ENCODE data around the gene GPC6.

Gene GPC6

DNA sequence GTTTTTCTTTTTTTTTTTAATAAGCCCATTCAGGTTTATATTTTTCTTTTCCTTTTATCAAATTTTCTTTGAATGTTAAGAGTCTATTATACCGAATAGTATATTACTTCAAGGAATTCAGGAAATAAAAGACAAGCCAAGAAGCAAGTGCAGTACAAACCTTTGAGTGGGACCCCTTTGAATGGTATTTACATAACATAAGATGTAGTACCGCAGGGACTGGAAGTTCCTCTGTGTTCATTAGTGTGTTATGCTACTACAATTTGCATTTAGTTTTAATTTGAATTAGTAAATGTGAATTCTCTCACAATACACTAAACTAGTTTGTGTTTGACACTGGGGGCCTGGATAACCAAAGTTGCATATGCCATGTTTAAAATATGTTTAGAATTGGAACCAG is 913.4 kb downstream of the GPC6 start:
- no peak overlapping the region for H3K4me3 ChIP-seq (ENCODE audit: low read depth in 1 of 2, low read length in 2 of 2)
- no peaks in the 10 kb centered on the region for H3K36me3 ChIP-seq (ENCODE audit: control insufficient read depth in 1 of 2, insufficient read depth in 2 of 2, low read length in 2 of 2)
- no peaks in the 10 kb centered on the region for H3K9me3 ChIP-seq (ENCODE audit: control insufficient read depth in 1 of 2, low read length in 2 of 2)
- no peaks in the 10 kb centered on the region for H3K4me1 ChIP-seq (ENCODE audit: control insufficient read depth in 1 of 2, insufficient read depth in 2 of 2, low read length in 2 of 2)
- no peak overlapping the region for H3K27ac ChIP-seq (ENCODE audit: low read length)
- no peaks in the 10 kb centered on the region for H3K27me3 ChIP-seq (ENCODE audit: low read depth, low read length)

- H3K4me1 ChIP-seq (ENCODE audit: control insufficient read depth in 1 of 2, insufficient read depth in 2 of 2, low read length in 2 of 2) = no peaks in the 10 kb centered on the region
- no peak overlapping the region for H3K27ac ChIP-seq (ENCODE audit: low read length)
- H3K9me3 ChIP-seq (ENCODE audit: control insufficient read depth in 1 of 2, low read length in 2 of 2) = no peaks in the 10 kb centered on the region
- H3K4me3 ChIP-seq (ENCODE audit: low read depth in 1 of 2, low read length in 2 of 2) = no peak overlapping the region
- H3K36me3 ChIP-seq (ENCODE audit: control insufficient read depth in 1 of 2, insufficient read depth in 2 of 2, low read length in 2 of 2) = no peaks in the 10 kb centered on the region
- no peaks in the 10 kb centered on the region for H3K27me3 ChIP-seq (ENCODE audit: low read depth, low read length)
These were observed 913.9 kb downstream of the GPC6 start for GRCh38 chr13:94140511-94140910.

GRCh38 chr13:94143624-94144350 is 917.2 kb downstream of the GPC6 start:
- Histone ChIP-seq H3K4me3 (ENCODE audit: low read depth in 1 of 2, low read length in 2 of 2) (no peak overlapping the region), H3K27ac (ENCODE audit: low read length) (no peak overlapping the region), H3K9me3 (ENCODE audit: control insufficient read depth in 1 of 2, low read length in 2 of 2) (no peaks in the 10 kb centered on the region), H3K27me3 (ENCODE audit: low read depth, low read length) (no peaks in the 10 kb centered on the region), H3K4me1 (ENCODE audit: control insufficient read depth in 1 of 2, insufficient read depth in 2 of 2, low read length in 2 of 2) (no peaks in the 10 kb centered on the region), H3K36me3 (ENCODE audit: control insufficient read depth in 1 of 2, insufficient read depth in 2 of 2, low read length in 2 of 2) (no peaks in the 10 kb centered on the region)

DNA sequence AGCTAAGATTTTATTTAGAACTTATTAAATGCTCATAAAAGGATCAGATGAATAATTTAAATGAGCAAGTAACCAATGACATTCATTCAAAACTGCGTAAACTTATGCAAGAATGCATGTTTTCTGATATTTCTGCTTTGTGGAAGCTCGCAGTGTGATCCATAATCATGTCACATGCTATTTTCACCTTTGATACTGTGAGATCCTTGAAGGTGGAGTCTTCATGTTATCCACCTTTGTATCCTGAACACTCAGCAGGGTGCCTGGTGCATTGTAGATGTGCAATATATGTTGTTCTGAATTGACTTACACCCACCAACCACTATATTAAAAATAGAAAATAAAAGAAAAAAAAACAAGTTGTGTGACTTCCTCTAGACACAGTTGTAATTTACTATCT is 919.4 kb downstream of the GPC6 start:
- H3K9me3 ChIP-seq (ENCODE audit: control insufficient read depth in 1 of 2, low read length in 2 of 2) = no peaks in the 10 kb centered on the region
- no peaks in the 10 kb centered on the region for H3K36me3 ChIP-seq (ENCODE audit: control insufficient read depth in 1 of 2, insufficient read depth in 2 of 2, low read length in 2 of 2)
- no peaks in the 10 kb centered on the region for H3K27me3 ChIP-seq (ENCODE audit: low read depth, low read length)
- H3K4me3 ChIP-seq (ENCODE audit: low read depth in 1 of 2, low read length in 2 of 2) = no peak overlapping the region
- no peak overlapping the region for H3K27ac ChIP-seq (ENCODE audit: low read length)
- H3K4me1 ChIP-seq (ENCODE audit: control insufficient read depth in 1 of 2, insufficient read depth in 2 of 2, low read length in 2 of 2) = no peaks in the 10 kb centered on the region

GRCh38 chr13:94153586-94153985 is 927.0 kb downstream of the GPC6 start:
- Histone ChIP-seq H3K27me3 (ENCODE audit: low read depth, low read length) (no peaks in the 10 kb centered on the region), H3K27ac (ENCODE audit: low read length) (no peak overlapping the region), H3K9me3 (ENCODE audit: control insufficient read depth in 1 of 2, low read length in 2 of 2) (no peaks in the 10 kb centered on the region), H3K36me3 (ENCODE audit: control insufficient read depth in 1 of 2, insufficient read depth in 2 of 2, low read length in 2 of 2) (no peaks in the 10 kb centered on the region), H3K4me1 (ENCODE audit: control insufficient read depth in 1 of 2, insufficient read depth in 2 of 2, low read length in 2 of 2) (no peaks in the 10 kb centered on the region), H3K4me3 (ENCODE audit: low read depth in 1 of 2, low read length in 2 of 2) (no peak overlapping the region)

GRCh38 chr13:94154367-94154766 is 927.8 kb downstream of the GPC6 start:
- no peaks in the 10 kb centered on the region for H3K9me3 ChIP-seq (ENCODE audit: control insufficient read depth in 1 of 2, low read length in 2 of 2)
- no peaks in the 10 kb centered on the region for H3K27me3 ChIP-seq (ENCODE audit: low read depth, low read length)
- no peaks in the 10 kb centered on the region for H3K4me1 ChIP-seq (ENCODE audit: control insufficient read depth in 1 of 2, insufficient read depth in 2 of 2, low read length in 2 of 2)
- H3K27ac ChIP-seq (ENCODE audit: low read length) = no peak overlapping the region
- no peak overlapping the region for H3K4me3 ChIP-seq (ENCODE audit: low read depth in 1 of 2, low read length in 2 of 2)
- H3K36me3 ChIP-seq (ENCODE audit: control insufficient read depth in 1 of 2, insufficient read depth in 2 of 2, low read length in 2 of 2) = no peaks in the 10 kb centered on the region

DNA sequence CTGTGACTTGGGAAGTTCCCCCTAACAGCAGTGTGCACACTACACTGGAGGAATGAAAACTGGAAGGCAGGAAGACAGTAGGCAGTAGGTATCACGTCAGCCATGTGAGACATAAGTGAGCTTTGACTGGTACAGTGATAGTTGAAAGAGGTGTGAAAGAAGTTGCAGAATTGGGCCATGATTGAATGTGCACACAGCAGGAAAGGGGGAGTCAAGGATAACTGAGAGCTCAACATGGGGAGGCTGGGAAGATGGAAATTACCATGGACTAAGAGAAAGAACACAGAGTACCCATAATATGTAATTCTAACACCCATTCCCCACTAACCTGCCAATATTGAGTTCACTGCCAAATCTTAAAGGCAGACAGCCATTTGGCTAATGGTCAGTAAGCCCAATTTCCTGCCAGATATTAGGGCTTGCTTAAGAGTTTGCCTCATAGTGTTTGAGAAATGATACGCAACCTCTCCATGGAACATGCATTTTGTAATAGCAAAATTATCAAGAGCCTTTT is 931.2 kb downstream of the GPC6 start:
- no peak overlapping the region for H3K4me3 ChIP-seq (ENCODE audit: low read depth in 1 of 2, low read length in 2 of 2)
- no peak overlapping the region for H3K27ac ChIP-seq (ENCODE audit: low read length)
- no peaks in the 10 kb centered on the region for H3K27me3 ChIP-seq (ENCODE audit: low read depth, low read length)
- H3K9me3 ChIP-seq (ENCODE audit: control insufficient read depth in 1 of 2, low read length in 2 of 2) = no peaks in the 10 kb centered on the region
- H3K4me1 ChIP-seq (ENCODE audit: control insufficient read depth in 1 of 2, insufficient read depth in 2 of 2, low read length in 2 of 2) = no peaks in the 10 kb centered on the region
- no peaks in the 10 kb centered on the region for H3K36me3 ChIP-seq (ENCODE audit: control insufficient read depth in 1 of 2, insufficient read depth in 2 of 2, low read length in 2 of 2)

DNA sequence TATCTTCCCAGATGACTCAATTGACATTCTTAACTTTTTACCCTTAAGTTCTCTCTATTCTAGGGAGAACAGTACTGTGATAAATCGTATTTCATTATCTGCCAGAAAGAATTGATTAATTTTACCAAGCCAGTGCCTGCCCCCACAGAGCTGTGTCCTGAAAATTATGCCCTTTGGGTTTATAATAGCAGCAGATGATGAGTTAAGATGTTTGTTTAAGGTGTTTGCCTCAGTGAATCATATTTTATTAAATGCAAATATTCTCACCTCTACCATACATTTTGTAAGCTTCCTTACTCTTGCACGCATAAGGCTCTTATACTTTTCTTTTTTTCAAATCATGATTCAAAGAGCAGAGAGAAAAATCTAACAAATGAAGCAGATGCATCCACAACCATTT is 934.3 kb downstream of the GPC6 start:
- no peaks in the 10 kb centered on the region for H3K9me3 ChIP-seq (ENCODE audit: control insufficient read depth in 1 of 2, low read length in 2 of 2)
- no peaks in the 10 kb centered on the region for H3K36me3 ChIP-seq (ENCODE audit: control insufficient read depth in 1 of 2, insufficient read depth in 2 of 2, low read length in 2 of 2)
- no peak overlapping the region for H3K27ac ChIP-seq (ENCODE audit: low read length)
- no peaks in the 10 kb centered on the region for H3K4me1 ChIP-seq (ENCODE audit: control insufficient read depth in 1 of 2, insufficient read depth in 2 of 2, low read length in 2 of 2)
- H3K4me3 ChIP-seq (ENCODE audit: low read depth in 1 of 2, low read length in 2 of 2) = no peak overlapping the region
- no peaks in the 10 kb centered on the region for H3K27me3 ChIP-seq (ENCODE audit: low read depth, low read length)

DNA sequence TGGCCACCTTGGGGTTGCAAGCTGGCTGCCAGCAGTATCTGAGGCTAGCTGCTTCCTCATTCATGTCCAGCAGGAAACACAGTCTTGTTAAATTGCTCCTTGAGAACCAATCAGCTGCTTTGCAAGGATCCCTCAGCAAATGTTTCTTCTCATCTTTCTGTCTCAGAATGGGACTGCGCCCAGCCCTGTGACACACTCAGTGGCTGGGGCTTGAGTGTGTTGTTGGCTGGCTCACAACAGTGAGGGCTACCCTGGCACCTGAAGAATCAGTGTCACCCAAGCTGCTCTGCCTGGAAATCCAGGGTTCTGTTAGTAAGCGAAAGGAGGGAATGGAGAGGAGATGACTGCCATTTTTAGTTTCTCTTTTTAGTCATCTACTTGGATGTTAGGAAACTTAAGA is 935.7 kb downstream of the GPC6 start:
- Histone ChIP-seq H3K27ac (ENCODE audit: low read length) (no peak overlapping the region), H3K36me3 (ENCODE audit: control insufficient read depth in 1 of 2, insufficient read depth in 2 of 2, low read length in 2 of 2) (no peaks in the 10 kb centered on the region), H3K4me3 (ENCODE audit: low read depth in 1 of 2, low read length in 2 of 2) (no peak overlapping the region)

DNA sequence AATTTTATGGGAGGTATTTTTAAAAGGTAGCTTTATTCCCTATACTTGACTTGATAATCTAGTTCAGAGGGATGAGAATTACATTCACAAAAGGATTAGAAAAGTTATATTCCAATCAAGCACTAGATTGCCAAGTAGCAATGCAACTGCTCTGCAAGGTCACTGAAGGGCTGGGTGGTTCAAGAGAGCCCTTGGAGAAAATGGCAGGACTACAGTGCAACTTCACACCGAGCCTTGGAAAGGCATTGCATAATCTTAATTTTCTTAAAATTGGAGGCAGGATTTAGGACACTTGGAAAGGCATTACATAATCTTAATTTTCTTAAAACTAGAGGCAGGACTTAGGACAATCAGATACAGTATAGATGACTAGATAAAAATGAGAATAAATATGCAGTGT is 936.9 kb downstream of the GPC6 start:
- Histone ChIP-seq H3K9me3 (ENCODE audit: control insufficient read depth in 1 of 2, low read length in 2 of 2) (no peaks in the 10 kb centered on the region), H3K27me3 (ENCODE audit: low read depth, low read length) (no peaks in the 10 kb centered on the region), H3K4me1 (ENCODE audit: control insufficient read depth in 1 of 2, insufficient read depth in 2 of 2, low read length in 2 of 2) (no peaks in the 10 kb centered on the region), H3K27ac (ENCODE audit: low read length) (no peak overlapping the region), H3K36me3 (ENCODE audit: control insufficient read depth in 1 of 2, insufficient read depth in 2 of 2, low read length in 2 of 2) (no peaks in the 10 kb centered on the region), H3K4me3 (ENCODE audit: low read depth in 1 of 2, low read length in 2 of 2) (no peak overlapping the region)

More for the DNA sequence above, 935.7 kb downstream of the GPC6 start:
- H3K27me3 ChIP-seq (ENCODE audit: low read depth, low read length) = no peaks in the 10 kb centered on the region
- no peaks in the 10 kb centered on the region for H3K9me3 ChIP-seq (ENCODE audit: control insufficient read depth in 1 of 2, low read length in 2 of 2)
- no peaks in the 10 kb centered on the region for H3K4me1 ChIP-seq (ENCODE audit: control insufficient read depth in 1 of 2, insufficient read depth in 2 of 2, low read length in 2 of 2)

- H3K4me3 ChIP-seq (ENCODE audit: low read depth in 1 of 2, low read length in 2 of 2) = no peak overlapping the region
- no peaks in the 10 kb centered on the region for H3K4me1 ChIP-seq (ENCODE audit: control insufficient read depth in 1 of 2, insufficient read depth in 2 of 2, low read length in 2 of 2)
- H3K36me3 ChIP-seq (ENCODE audit: control insufficient read depth in 1 of 2, insufficient read depth in 2 of 2, low read length in 2 of 2) = no peaks in the 10 kb centered on the region
- no peaks in the 10 kb centered on the region for H3K27me3 ChIP-seq (ENCODE audit: low read depth, low read length)
- H3K27ac ChIP-seq (ENCODE audit: low read length) = no peak overlapping the region
- no peaks in the 10 kb centered on the region for H3K9me3 ChIP-seq (ENCODE audit: control insufficient read depth in 1 of 2, low read length in 2 of 2)
These were observed 942.3 kb downstream of the GPC6 start for GRCh38 chr13:94168783-94169453.

All from muscle layer of duodenum (tissue), 2 donors.